GM18861 (cell line): ENCODE measurements around the gene CDC123.
"Not testable (repeated sequence)": the region's sequence is repeated elsewhere in the genome, so short reads cannot be mapped to it uniquely, and the experiment has no call there.

Source experiments
- ATAC-seq: cut with Tn5 transposase; IDR thresholded peaks from one replicate; pipeline ENCODE4 v1.9.1; 2021; ENCODE audit not compliant: unreplicated experiment

The CDC123 gene

DNA sequence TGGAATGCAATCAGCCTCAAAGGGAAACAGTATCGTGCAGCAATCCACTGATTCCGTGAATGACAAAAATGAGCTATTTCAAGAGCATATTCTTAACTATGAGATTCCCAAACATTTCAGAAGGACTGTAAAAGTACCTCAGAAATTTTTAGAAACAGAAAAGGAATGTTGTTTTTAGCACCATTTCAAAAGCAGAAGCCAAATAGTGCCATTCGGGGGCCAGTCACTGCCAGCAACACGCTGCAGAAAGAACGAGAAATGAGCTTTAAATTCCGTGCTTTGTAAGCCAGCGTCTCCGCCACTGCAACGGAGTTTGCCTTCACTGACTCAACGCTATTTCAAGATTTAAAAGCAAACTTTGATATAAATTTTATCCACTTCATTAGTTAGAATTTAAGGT, 6.6 kb upstream of the CDC123 start:
- ATAC-seq, result no peak

DNA sequence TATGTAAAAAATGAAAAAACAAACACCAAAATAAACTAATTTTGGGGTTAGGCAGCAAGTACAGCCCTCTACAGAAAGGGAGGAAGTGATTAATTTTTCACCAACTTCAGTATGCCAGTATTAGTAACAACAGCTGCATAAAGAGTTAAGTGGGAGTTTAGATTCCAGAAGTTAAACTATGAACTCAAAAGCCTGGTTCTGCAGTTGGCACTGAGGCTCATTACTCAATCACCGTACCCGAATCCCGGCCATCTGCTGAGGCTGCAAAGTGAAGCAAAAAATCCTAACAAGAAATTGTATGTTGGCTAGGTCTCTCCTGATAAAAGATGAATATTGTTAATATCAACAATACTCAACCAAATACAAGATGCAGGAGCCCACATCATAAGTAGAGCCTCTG, 4.3 kb upstream of the CDC123 start:
- ATAC-seq, result no peak

DNA sequence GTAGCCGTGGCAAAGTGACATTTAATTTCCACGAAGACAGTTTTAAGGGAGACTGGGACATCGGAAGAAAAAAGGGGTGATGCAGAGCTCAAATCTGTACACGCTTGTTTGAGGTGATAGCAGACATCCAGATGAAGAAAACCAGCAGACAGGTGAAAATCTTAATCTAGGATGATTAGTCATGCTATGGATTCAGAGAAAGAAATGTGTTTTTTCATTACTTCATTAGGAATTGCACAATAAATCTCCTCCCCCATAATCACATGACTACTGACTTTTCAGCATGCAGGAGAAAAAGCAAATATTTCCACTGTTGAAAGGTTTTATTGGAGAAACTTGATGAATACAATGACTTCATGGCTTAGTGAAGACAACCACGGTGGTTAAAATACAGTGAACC, 2.8 kb upstream of the CDC123 start:
- no peak for ATAC-seq

DNA sequence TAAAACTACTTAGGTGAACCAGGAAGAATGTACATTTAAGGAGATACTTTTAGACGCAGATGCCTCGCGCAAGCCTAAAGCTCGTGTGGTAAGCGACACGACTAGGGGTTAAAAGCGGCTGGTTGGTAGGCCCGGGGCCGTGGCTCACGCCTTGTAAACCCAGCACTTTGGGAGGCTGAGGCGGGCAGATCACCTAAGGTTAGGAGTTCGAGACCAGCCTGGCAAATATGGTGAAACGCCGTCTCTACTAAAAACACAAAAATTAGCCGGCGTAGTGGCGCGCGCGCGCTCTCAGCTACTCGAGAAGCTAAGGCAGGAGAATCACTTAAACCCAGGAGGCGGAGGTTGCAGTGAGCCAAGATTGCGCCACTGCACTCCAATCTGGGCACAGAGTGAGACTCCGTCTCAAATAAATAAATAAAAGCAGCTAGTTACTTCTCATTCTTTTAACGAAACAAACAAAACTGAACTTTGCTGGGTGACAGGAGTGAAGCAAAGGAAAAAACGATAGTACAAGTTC, 1.2 kb upstream of the CDC123 start:
- no peak for ATAC-seq

DNA sequence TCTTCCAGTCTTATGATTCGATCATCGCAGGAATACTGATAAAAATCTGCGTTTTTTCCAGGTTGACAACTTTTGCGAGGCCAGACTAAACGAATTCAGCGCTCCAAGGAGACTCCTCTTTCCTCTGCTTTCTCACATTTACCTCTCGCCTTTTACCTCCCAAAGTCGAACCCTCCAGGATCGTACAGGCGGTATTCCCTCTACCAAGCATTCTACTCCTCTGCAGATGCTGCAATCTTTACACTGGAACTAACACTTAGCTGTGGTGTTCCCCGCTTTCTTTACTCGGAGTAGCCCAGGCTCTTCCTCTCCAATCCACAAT, 746 bp upstream of the CDC123 start:
- no peak for ATAC-seq

DNA sequence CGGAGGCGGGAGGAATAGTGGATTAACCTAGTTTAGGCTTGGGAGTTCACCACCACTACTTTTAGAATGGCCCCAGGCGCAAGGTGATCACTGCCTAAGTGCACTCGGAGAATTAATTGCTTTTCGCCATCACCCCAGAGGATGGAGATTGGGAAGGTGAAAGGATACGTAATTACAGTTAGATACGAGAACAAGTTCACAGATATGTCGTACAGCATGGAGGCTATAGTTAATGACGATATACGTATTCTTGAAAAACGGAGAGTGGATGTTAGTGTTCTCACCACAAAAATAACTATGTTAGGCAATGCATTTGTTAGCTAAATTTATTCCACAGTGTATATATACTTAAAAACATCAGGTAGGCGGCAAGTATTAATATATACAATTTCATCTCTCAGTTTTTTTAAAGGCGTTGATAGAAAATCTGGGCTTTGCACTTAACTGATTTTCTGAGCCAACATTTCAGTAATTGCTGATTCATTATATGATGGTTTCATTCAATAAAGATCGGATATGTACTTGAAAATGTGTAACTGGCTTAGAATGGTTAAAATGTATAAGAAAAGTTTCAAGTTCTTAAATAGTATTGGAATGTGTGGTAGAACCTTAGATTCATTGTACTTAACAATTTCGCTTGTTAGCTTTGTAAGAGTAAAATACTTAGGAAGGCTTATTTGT, 683 bp downstream of the CDC123 start:
- no peak for ATAC-seq

DNA sequence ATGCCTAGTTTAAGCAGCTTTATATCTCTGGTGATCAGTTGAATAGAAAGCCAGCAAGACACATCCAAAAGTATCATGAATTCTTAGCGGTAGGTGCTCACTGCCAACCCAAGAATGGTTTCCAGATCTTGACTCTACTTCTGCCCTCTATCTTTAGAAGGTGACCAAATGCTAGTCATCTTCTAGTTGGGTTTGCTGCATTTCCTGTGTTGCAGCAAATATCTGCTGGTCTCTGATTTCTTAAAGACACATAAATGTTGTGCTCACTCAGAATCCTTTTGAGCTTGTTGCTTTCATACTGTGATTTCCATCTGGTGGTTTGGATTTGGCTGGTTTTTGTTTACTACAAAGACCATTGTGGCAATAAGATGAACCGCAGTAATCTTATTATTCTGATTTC, 2.2 kb downstream of the CDC123 start:
- no peak for ATAC-seq

DNA sequence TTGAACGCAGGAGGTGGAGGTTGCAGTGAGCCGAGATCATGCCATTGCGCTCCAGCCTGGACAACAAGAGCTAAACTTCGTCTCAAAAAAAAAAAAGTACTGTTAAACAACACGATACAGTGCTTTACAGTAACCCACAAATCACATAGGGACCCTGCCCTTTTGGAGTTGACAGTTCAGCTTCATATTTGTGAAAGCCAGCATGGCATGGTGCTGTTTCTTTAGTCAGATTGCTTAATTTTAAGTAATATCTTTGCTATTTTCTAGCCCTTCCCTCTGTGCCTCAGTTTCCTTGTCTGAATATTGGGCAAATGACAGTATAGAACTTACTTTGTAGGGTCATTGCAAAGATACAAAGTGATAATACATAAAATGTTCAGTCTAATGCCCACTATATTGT, 4.9 kb downstream of the CDC123 start:
- no peak for ATAC-seq

DNA sequence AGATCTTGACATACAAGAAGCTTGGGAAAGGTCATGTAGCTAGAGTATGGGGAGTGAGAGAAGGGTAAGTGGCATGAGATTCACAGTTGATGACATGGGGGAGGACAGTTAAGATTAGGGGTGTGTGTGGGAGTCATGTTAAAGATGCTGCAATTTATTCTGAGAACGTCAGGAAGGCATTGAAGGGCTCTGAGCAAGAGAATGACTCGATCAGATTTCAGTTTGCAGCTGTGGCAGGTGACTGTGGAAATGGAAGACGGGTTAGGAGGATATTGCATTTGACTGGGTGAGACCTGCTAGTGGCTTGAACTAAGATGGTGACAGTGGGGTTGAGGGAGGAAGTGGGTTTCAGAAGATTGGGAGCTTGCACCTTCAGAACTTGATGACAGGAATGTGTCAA, 5.6 kb downstream of the CDC123 start:
- no peak for ATAC-seq

DNA sequence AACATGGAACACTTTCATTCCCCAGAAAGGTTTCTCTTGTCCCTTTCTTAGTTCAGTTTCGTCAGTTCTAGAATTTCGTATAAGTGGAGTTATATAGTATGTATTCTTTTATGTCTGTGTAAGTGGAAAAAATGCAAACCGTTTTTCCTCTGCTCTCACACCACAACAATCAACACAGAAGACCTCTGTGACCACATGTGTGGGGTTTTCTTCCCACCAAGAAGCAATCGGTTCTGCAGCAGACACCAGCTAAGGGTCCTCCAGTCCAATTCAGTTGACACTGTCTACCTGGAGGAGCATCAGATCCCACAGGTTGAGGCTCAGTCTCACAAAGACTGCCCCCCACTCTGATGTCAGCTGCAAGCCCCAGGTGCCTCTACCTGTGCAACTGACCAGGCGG, 6.2 kb downstream of the CDC123 start:
- no peak for ATAC-seq

DNA sequence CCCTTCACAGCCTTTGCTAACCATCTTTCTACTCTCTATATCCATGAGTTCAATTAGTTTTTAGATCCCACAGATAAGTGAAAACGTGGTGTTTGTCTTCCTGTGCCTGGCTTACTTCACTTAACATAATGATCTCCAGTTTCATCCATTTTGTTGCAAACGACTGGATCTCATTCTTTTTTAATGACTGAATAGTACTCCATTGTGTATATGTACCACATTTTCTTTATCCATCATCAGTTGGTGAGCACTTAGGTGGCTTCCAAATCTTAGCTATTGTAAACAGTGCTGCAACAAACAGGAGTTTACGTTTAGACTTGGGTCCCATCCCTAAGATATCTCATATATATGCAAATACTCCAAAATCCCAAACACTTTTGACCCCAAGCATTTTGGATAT, 9.1 kb downstream of the CDC123 start:
- ATAC-seq, result no peak

DNA sequence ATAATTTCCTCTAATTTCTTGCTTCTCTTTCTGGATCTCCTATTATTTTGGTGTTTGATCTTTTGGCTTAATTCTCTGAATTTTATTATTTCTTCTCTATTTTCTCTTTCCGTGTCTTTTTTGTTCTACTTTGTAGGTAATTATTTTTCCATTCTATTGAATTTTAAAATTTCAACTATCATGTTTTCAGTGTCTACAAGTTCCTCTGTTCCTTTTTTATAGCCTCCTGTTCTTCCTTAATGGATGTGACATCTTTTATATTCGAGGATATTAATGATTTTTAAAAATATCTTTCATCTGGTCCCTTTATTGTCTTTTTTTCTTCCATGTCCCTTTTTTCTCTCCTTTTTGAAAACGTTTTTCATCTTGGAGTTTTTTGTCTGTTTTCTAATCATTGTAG, 11.1 kb downstream of the CDC123 start:
- ATAC-seq, result no peak

DNA sequence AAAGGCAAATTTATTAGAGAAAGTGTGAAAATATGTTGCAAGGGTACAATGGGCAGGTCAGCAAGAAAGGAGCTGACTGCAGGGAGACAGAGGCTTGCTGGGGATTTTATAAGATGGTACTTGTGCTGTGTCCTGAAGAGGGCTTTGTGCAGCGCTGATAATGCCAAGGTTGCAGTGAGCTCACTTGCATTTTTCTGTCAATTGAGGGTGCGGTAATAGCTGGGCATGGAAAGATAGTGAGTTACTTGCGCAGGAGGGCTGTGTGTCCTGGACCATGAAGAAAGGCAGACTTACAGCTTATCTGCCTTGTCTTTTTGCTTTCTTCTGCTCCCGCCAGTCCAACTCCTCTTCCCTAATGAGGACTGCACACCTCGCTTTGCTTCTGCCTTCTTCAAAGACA, 12.5 kb downstream of the CDC123 start:
- no peak for ATAC-seq

DNA sequence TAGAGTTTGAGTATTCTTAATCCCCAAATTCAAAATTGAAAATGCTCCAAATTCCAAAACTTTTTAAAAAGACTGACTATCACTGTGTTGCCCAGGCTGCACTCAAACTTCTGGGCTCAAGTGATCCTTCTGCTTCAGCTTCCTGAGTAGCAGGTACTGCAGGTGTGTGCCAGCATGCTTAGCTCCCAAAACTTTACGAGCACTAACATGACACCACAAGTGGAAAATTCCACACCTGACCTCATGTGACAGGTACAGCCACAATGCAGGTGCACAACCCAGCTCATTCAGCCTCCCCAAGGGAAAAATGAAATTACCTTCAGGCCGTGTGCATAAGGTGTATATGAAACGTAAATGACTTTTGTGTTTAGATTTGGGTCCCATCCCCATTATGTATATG, 16.5 kb downstream of the CDC123 start:
- no peak for ATAC-seq

DNA sequence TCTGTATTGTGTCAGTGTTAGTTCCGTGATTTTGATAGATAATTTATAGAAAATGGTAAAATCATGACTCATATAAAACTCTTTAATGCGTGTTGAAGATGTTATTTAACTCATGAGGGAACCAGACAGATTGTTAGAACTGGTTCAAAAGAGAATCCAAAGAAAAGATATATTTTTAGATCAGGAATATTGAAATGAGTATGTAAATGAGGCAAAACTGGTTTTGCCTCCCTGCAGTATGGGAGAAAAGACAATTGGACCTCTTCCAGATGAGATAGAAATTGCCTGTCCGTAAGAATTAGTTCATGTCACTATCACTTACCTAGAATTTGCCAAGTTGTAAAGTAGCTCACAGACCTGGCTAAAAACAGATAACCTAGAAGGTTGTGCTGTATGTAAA, 17.6 kb downstream of the CDC123 start:
- no peak for ATAC-seq

DNA sequence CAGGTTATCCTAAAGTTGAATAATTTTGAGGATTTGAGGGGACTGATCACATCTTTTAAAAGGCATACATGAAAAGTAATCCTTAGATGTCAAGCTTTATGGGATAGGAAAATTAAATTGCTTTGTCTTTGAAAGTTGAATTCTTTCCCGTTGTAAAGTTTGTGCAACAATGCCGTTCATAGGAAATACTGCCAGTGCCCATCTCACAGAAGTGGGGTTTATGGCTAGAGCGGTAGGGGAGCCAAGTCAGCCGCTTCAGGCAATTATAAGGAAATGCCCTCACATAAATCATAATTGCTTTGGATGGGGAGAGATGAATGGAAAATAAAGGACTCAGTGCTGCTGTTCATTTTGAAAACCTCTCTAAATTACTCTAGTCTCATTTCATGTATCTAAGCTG, 18.1 kb downstream of the CDC123 start:
- no peak for ATAC-seq

DNA sequence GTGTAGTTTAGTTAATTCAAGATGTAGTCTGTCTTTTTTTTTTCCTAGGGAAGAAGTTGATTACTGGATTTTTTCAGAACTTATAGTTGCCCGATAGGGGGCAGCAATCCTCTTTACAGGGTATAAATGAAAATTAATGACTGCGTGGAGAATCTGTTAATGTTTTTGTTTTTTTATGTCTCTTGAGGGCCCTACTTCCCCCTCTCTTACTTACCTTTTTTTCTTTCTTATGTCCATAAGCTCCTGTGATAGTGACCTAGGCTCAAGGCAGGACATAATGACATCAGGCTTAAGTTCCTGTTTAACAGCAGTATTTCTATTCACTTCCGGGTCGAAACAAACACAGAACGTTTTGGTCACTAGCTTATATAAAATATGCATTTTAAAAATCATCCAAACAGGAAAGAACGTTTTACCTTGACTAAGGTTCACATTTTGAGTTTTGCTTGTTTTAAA, 18.8 kb downstream of the CDC123 start:
- ATAC-seq, result no peak

DNA sequence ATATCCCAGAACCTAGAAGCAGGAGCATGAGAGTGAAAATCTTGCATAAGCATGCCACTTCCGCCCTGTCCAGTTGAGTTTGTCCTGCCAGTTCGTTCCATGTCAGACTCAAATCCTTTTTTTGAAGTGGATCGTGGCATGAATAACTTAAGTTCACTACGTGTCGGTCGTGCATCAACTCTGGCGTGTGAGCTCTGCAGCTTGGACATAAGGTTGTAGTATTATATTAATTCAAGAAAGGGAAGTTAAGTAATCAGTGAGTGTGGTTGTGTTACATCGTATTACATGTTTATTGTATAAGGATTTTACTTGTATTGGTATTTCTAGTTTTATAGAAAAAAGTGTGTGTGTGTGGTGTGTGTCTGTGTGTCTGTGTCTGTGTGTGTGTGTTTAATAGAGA, 23.0 kb downstream of the CDC123 start:
- ATAC-seq, result no peak

DNA sequence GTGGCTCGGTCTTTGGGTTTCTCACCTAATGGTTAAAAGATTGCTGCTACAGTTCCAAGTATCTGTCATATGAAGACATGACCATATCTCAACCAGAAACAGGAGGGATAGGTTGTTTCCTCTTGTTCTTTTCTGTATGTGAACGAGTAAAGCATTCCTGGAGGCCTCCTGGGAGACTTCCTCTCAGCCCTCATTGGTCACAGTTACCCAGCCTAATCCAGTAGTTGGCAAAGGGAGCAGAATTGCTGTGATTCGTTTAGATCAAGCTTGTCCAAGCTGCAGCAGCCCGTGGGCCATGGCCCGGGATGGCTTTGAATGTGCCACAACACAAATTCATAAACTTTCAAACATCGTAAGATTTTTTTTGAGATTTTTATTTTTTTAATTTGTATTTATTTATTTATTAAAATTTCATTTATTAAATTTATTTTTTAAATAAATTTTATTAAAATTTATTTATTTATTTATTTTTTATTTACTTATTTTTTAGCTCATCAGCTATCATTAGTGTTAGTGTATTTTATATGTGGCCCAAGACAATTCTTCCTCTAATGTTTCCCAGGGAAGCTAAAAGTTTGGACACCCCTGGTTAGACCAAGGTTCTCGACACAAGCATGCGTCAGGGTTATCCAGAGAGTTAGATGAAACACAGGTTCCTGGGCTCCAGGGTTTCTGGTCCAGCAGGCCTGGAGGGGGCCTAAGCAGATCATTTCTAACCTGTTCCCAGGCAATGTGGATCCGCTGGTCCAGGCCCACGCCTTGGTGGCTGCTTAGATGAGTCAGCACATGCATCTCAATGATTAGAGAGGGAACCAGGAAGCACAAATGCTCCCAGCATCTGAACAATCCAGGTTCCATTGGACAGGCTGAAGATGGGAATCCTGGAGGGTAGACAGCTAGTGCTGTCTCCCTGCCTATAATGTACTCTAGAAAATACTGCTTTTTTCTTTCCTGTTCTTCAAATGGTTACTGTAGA, 25.6 kb downstream of the CDC123 start:
- no peak for ATAC-seq

DNA sequence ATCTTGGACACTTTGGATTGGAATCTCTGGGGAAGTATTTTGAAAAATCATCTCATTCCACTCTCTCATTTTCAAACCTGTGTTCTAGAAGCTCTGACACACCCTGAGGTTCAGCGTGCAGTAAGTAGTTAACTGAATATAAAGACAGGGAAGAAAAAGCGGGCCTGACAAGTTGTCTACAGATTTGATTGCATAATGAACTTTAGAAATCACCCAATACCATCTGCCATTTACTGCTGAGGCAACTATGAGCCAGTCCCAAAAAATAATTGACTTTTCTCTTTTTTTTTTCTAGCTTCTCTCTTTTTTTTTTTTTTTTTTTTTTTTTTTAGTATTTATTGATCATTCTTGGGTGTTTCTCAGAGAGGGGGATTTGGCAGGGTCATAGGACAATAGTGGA, 29.5 kb downstream of the CDC123 start:
- no peak for ATAC-seq

DNA sequence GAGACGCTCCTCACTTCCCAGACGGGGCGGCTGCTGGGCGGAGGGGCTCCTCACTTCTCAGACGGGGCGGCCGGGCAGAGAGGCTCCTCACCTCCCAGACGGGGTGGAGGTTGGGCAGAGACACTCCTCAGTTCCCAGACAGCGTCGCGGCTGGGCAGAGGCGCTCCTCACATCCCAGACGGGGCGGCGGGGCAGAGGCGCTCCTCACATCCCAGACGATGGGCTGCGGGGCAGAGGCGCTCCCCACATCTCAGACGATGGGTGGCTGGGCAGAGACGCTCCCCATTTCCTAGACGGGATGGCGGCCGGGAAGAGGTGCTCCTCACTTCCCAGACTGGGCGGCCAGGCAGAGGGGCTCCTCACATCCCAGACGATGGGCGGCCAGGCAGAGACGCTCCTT, 30.4 kb downstream of the CDC123 start:
- not testable (repeated sequence) for ATAC-seq

DNA sequence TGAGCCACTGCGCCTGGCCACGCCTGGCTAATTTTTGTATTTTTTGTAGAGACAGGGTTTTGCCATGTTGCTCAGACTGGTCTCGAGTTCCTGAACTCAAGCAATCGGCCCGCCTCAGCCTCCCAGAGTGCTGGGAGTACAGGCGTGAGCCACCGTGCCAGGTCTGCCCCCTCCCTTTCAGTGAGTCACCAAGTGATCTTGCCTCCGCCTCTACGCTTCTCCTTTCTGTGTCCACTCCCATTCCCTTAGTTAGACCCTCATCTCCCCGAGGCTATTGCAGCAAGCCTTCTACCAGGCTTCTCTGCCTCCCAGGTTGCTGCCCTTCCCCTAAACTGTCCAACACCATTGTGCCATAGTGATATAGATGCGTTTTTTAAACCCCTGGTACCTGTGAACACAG, 32.9 kb downstream of the CDC123 start:
- ATAC-seq, result no peak
